GM12892 (cell line): Measurements from ENCODE around the gene NTN1.

Experiments used
- DNase-seq: peaks from one replicate; pipeline ENCODE4 v3.0.0; 2011; ENCODE audit not compliant: insufficient read length
- FAIRE-seq: peaks from 2 replicates; lab custom pipeline; 2011; peaks lifted over from hg19 to GRCh38; lab: Jason Lieb, UNC
- POLR2A ChIP-seq: IDR thresholded peaks from 2 replicates; pipeline ENCODE4 v1.6.1; 2011; ENCODE audit warnings: low read depth, low read length, control low read depth
- POLR2AphosphoS5 ChIP-seq: IDR thresholded peaks from 2 replicates; pipeline ENCODE4 v1.6.1; 2011; ENCODE audit warnings: low read depth, low read length, control low read depth
- TAF1 ChIP-seq: IDR thresholded peaks from 2 replicates; pipeline ENCODE4 v1.6.1; 2011; ENCODE audit warnings: low read depth, mild to moderate bottlenecking, control low read depth, low read length, borderline replicate concordance

NTN1 gene

GRCh38 chr17:9211133-9211765, 189.9 kb downstream of the NTN1 start:
- DNase-seq (no peak), FAIRE-seq (no peak)
- no peak for TF ChIP-seq POLR2AphosphoS5
- no peak for TF ChIP-seq TAF1
- TF ChIP-seq POLR2A, result no peak

DNA sequence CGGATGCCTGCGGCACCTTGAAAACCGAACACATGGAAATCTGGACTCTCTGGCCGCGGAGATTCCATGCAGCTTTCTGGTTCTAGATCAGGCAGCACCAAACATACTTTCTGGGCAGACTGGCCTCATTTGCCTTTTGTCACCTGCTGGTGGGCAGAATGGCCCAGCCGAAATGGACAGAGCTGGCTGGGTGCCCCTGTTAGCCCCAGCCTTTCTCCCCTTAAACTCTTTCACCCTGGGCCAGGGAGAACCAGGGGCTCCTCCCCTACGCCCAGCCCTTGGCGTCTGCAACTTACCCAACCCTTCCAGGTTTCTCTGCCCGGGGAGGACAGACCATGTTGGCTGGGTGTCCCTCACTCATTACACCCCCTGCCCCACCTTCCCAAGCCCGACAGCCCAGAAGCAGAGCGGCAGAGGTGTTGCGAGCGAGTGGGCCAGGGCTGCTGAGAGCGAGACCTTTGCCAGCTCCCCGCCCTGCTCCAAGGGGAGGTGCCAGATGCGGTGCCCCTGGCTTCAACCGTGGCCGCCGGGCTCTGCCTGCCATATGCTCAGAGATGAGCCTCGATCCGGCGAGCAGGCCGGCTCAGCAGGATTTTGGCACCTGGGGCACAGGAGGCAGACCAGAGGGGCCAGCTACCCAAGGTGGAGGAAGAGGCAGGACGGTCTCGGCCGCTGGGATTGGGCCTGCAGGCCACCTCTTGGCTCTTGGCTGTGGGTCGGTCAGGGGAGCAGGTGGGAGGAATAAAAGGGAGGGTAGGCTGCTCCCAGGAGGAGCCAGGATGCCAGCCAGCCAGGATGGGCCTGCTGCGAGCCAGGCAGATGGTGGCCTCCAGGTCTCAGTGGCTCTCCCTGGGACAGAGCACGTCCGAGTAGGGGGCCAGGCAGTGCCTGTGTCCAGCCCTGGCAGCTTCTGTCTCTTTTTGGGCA, 191.3 kb downstream of the NTN1 start:
- DNase-seq, result no peak
- TF ChIP-seq POLR2A, result no peak
- TF ChIP-seq POLR2AphosphoS5, result no peak
- TF ChIP-seq TAF1, result no peak
- no peak for FAIRE-seq

- no peak for TF ChIP-seq POLR2AphosphoS5
- no peak for TF ChIP-seq POLR2A
- TF ChIP-seq TAF1, result no peak
- no peak for DNase-seq
- no peak for FAIRE-seq
These were observed 192.0 kb downstream of the NTN1 start for GRCh38 chr17:9213303-9213640.

DNA sequence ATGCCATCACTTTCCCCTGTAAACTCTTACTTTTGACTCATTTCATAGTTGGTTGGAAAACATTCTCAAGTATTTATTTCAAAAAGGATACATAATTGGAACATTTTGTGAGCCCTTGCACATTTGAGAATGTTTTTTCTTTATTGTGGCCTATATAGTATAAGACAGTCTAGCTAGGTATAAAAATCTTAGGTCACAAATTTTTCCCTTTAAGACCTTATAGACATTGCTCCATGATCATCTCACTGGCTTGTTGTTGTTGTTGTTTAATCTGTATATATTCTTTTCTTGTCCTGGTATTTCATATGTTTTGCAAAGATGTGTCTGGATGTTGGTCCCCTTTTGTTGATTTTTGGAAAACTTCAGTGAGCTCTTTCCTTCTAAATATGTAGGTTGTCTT, 194.2 kb downstream of the NTN1 start:
- TF ChIP-seq POLR2A (no peak), POLR2AphosphoS5 (no peak), TAF1 (no peak)
- FAIRE-seq (no peak), DNase-seq (no peak)

DNA sequence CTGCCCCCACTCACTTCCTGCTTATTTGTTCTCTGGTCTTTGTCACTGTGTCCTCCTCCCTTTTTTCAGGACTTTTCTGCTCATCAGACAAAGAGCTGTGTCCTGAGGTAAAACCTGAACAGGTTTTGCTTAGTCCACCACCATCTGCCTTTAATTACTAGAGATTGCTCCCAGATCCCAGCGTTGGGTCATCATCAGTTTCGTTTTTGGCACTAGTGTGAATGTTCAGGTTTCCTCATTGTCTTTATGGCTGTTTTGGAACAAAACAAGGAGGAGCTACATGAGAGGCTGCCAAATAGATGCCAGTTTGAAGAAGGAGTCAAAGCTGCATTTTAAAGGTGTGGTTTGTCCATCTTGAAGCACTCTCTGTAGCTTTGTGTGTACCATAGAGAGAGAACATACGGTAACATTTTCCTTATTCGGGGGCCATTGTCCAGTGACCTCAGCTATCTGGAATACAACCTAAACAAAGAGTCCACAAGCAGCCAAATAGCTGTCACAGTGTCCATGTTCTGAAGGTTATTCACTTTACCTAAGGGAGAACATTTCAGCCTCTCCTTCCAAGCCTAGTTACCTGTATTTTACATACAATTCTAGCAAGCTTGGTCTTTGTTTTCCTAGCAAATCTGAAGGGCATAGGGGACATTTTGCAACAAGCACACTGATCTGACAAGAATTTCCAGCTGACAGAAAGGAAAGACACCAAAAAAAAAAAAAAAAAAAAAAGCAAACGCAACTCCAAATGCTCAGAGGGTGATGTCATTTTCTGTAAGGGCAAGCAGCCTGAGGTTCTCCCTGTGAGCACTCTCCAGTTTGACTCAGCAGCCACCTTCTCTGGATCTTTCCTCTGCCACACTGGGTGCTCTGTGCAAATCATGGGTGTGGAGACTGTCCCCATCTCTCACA, 196.1 kb downstream of the NTN1 start:
- TF ChIP-seq POLR2AphosphoS5, result no peak
- no peak for TF ChIP-seq POLR2A
- no peak for TF ChIP-seq TAF1
- DNase-seq (no peak), FAIRE-seq (no peak)

DNA sequence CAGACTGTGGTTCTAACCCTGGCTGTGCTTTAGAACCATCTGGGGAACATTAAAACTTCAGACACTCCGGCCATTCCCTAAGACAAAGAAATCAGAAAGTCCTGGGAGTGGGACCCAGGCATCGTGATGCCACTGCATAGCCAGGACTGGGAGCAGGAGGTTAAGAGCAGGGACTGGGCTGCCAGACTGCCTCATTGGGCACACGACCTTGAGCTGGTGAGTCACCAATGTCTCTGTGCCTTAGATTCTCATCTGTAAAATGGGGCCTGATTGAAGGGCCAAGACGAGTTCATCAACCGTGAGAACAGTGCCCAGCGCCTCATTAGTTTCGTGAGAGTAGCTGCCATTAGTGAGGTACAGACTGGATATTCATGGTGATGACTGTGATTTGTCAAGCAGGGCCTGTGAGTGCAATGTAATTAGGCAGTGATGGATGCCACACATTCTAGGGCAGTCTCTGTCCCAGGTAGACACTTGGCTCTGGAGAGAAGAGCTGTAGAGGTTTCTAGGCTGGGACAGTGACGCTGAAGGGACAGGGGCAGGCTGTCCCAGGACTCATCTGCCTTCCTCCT, 196.8 kb downstream of the NTN1 start:
- TF ChIP-seq TAF1, result no peak
- FAIRE-seq, result no peak
- DNase-seq, result no peak

DNA sequence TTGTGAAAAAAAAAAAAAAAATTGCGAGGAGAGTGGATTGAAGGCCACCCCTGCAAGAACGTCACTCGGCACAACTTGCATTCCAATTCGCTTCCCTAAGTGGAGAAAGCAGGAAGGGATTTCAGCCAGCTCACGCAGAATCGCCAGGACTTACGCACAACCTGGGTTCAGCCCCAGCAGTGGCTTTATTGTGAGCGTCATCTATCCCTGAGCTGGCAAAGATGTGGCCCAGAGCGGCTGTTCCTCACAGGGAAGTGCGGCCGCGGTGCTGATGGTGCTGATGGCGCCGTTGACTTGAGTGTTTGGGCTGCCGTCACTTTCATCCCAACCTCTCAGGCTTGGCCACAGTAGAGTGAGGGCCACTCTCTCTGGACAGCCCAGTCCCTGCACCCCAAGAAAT, 197.6 kb downstream of the NTN1 start:
- TF ChIP-seq POLR2AphosphoS5 (no peak), TAF1 (no peak), POLR2A (no peak)
- FAIRE-seq (no peak), DNase-seq (no peak)

DNA sequence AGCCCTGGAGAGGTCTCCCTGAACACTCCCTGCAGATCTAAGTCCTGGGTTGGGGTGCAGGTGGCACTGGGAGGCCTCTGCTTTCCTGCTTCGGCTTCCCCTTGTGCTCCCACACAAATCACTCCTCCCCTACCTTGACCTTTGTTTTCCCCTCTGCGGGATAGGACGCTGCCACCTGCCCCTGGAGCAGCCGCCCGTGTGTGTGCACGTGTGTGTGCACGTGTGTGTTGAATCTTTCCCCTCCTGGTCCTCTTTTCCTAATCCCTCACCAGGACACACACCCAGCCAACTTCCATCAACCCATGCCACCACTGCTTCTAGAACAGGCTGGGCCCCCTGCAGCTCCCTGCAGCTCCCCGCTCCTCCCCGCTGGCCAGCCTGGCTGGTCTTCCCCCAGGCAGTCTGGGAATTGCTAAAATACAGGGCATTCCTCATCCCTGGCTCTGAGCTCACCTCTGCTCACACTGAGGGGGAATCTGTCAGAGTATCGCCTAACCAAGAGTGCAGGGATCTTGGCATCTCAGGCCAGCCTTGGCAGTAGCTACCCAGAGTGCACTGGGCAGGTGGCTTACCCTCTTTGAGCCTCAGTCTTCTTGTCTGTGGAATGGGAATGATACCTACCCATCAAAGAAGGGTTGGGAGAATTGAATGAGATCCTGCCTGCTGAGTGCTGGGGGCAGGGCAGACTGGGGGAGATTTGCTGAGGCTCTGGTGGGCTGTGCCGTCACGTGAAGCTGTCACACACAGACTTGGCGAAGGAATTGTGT, 198.5 kb downstream of the NTN1 start:
- no peak for DNase-seq
- TF ChIP-seq POLR2AphosphoS5 (no peak), POLR2A (no peak), TAF1 (no peak)
- FAIRE-seq, result no peak

GRCh38 chr17:9220398-9221146, 199.3 kb downstream of the NTN1 start:
- TF ChIP-seq POLR2AphosphoS5, result no peak
- TF ChIP-seq POLR2A, result no peak
- TF ChIP-seq TAF1, result no peak
- no peak for FAIRE-seq
- DNase-seq, result no peak
